Measurements from ENCODE around the gene DENND5B. TPM values are rescaled to one million over a fixed set of nuclear protein-coding genes. Genes with fewer than 3 reads are reported as not detected.
"Not testable (repeated sequence)": the region's sequence is repeated elsewhere in the genome, so short reads cannot be mapped to it uniquely, and the experiment has no call there.

DENND5B gene
- total and polyA plus RNA-seq, 7 donors, result 4.8 to 24.3 (median 13.6) TPM

GRCh38 chr12:31479516-31480210 is 111.3 kb downstream of the DENND5B start:
- no peak for ATAC-seq
- no peak overlapping the region for H3K27ac ChIP-seq
- TF ChIP-seq CTCF (IDR thresholded peaks at IDR 0.05), result no peak
- peaks cover 0 to 16% of the 10 kb centered on the region in 2 donors for H3K36me3 ChIP-seq (ENCODE audit: insufficient read depth in 1 of 2, low read depth in 1 of 2)
- H3K9me3 ChIP-seq, result no peaks in the 10 kb centered on the region
- no peak for DNase-seq
- H3K27me3 ChIP-seq (ENCODE audit: insufficient read depth in 3 of 3, low read length in 2 of 3), result no peaks in the 10 kb centered on the region
- no peaks in the 10 kb centered on the region for H3K4me1 ChIP-seq
- H3K4me3 ChIP-seq, result no peak overlapping the region
- intact Hi-C loops (cut with DNase I), result no loop called here
- WGBS, 3 donors, result 87 to 91% (median 88%) methylated on average over 5 of the region's 5 CpGs

GRCh38 chr12:31478898-31479297 is 112.0 kb downstream of the DENND5B start:
- H3K4me3 ChIP-seq, result no peak overlapping the region
- no peaks in the 10 kb centered on the region for H3K4me1 ChIP-seq
- DNase-seq, result no peak
- WGBS, 3 donors, result 72 to 85% (median 83%) methylated on average over 3 of the region's 3 CpGs
- no peak overlapping the region for H3K27ac ChIP-seq
- no peaks in the 10 kb centered on the region for H3K27me3 ChIP-seq (ENCODE audit: insufficient read depth in 3 of 3, low read length in 2 of 3)
- intact Hi-C loops (cut with DNase I), result no loop called here
- H3K9me3 ChIP-seq, result no peaks in the 10 kb centered on the region
- H3K36me3 ChIP-seq (ENCODE audit: insufficient read depth in 1 of 2, low read depth in 1 of 2), result peaks cover 0 to 16% of the 10 kb centered on the region in 2 donors
- no peak for ATAC-seq
- TF ChIP-seq CTCF (IDR thresholded peaks at IDR 0.05), result no peak

GRCh38 chr12:31478425-31478824 is 112.5 kb downstream of the DENND5B start:
- Histone ChIP-seq H3K36me3 (ENCODE audit: insufficient read depth in 1 of 2, low read depth in 1 of 2) (peaks cover 0 to 16% of the 10 kb centered on the region in 2 donors), H3K9me3 (no peaks in the 10 kb centered on the region), H3K4me1 (no peaks in the 10 kb centered on the region), H3K27me3 (ENCODE audit: insufficient read depth in 3 of 3, low read length in 2 of 3) (no peaks in the 10 kb centered on the region), H3K27ac (no peak overlapping the region), H3K4me3 (no peak overlapping the region)
- DNase-seq (no peak), ATAC-seq (no peak)
- TF ChIP-seq CTCF (IDR thresholded peaks at IDR 0.05), result no peak
- 90 to 95% (median 93%) methylated on average over 5 of the region's 5 CpGs for WGBS, 3 donors
- intact Hi-C loops (cut with DNase I), result no loop called here

- H3K9me3 ChIP-seq, result no peaks in the 10 kb centered on the region
- no peaks in the 10 kb centered on the region for H3K27me3 ChIP-seq (ENCODE audit: insufficient read depth in 3 of 3, low read length in 2 of 3)
- H3K4me1 ChIP-seq, result no peaks in the 10 kb centered on the region
- no peak overlapping the region for H3K4me3 ChIP-seq
- TF ChIP-seq CTCF (IDR thresholded peaks at IDR 0.05), result no peak
- DNase-seq (no peak), ATAC-seq (no peak)
- H3K27ac ChIP-seq, result no peak overlapping the region
- peaks cover 0 to 16% of the 10 kb centered on the region in 2 donors for H3K36me3 ChIP-seq (ENCODE audit: insufficient read depth in 1 of 2, low read depth in 1 of 2)
- intact Hi-C loops (cut with DNase I), result no loop called here
These were observed 113.2 kb downstream of the DENND5B start for GRCh38 chr12:31477687-31478086.

- ATAC-seq (no peak), DNase-seq (no peak)
- Histone ChIP-seq H3K36me3 (ENCODE audit: insufficient read depth in 1 of 2, low read depth in 1 of 2) (peaks cover 2 to 16% of the 10 kb centered on the region in 2 donors), H3K4me1 (no peaks in the 10 kb centered on the region), H3K27me3 (ENCODE audit: insufficient read depth in 3 of 3, low read length in 2 of 3) (no peaks in the 10 kb centered on the region), H3K9me3 (no peaks in the 10 kb centered on the region), H3K4me3 (no peak overlapping the region), H3K27ac (no peak overlapping the region)
- intact Hi-C loops (cut with DNase I), result no loop called here
- 95 to 97% (median 96%) methylated on average over 4 of the region's 4 CpGs for WGBS, 3 donors
- no peak for TF ChIP-seq CTCF (IDR thresholded peaks at IDR 0.05)
These were observed 114.5 kb downstream of the DENND5B start for GRCh38 chr12:31476437-31476836.

- H3K27ac ChIP-seq; H3K4me3 ChIP-seq; H3K9me3 ChIP-seq; DNase-seq; intact Hi-C loops (cut with DNase I); H3K4me1 ChIP-seq; ATAC-seq; H3K27me3 ChIP-seq (ENCODE audit: insufficient read depth in 3 of 3, low read length in 2 of 3): not testable (repeated sequence)
- WGBS, 3 donors, result 88 to 92% (median 89%) methylated on average over 7 of the region's 7 CpGs
- H3K36me3 ChIP-seq (ENCODE audit: insufficient read depth in 1 of 2, low read depth in 1 of 2), result peaks cover 2 to 16% of the 10 kb centered on the region in 2 donors
These were observed 115.3 kb downstream of the DENND5B start for GRCh38 chr12:31475610-31476009.
